ENCODE results near the gene TMSB4X.
"Not testable (repeated sequence)": the region's sequence is repeated elsewhere in the genome, so short reads cannot be mapped to it uniquely, and the experiment has no call there.

The TMSB4X gene

DNA sequence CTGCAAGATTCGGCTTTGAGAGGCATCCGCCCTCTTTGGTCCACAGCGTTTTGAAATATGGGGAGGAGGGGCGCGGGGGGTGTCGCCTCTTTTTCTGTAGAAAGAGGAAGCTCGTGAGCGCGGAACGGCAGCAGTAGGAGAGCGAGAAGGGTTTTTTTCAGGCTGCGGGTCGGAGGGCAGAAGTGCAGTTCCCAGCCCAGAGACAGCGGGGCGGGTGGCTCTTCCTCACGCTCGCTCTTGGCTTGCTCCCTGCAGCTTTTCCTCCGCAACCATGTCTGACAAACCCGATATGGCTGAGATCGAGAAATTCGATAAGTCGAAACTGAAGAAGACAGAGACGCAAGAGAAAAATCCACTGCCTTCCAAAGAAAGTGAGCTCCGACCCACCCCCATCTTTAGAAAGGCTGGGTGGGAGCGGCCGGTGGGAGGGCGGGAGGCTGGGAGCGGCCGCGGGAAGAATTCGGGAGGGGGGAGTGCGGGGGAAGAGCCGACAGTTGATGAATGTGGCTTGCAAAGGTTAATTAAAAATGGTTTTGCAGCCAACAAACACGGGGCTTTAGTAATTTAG lies 1.2 kb downstream of the TMSB4X start:
- DNase-seq (ENCODE audit: low read depth, low spot score) = peak; percentile 71

DNA sequence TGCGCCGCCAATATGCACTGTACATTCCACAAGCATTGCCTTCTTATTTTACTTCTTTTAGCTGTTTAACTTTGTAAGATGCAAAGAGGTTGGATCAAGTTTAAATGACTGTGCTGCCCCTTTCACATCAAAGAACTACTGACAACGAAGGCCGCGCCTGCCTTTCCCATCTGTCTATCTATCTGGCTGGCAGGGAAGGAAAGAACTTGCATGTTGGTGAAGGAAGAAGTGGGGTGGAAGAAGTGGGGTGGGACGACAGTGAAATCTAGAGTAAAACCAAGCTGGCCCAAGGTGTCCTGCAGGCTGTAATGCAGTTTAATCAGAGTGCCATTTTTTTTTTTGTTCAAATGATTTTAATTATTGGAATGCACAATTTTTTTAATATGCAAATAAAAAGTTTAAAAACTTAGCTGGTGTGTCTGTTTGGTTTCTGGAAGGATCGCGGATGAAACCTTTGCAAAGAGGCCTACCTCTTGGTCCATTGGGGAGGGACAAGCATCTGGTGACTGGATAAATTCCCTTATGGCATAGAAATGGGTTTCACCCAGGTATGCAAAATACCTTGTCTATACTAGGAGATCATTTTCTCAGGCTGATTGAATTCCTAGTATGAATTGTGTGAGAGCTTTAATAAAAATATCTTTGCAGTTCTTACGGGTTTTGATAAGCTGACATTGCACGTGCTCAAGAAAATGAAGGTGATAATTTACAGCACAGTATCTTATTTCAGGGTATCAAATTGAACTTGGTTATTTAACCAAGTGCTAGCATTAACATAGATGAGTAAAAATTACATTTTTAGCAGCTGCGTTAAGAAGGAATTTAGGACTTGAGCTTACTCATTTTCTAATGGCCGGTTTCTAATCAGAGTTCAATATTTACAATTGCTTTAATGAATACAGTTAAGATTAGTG lies 2.2 kb downstream of the TMSB4X start:
- DNase-seq (ENCODE audit: low read depth, low spot score) = not testable (repeated sequence)

GRCh38 chrX:12977761-12978204 lies 2.9 kb downstream of the TMSB4X start:
- DNase-seq (ENCODE audit: low read depth, low spot score) = no peak

- DNase-seq (ENCODE audit: low read depth, low spot score) = peak; percentile 78
Measured at GRCh38 chrX:12978205-12979025, 3.5 kb downstream of the TMSB4X start.

DNA sequence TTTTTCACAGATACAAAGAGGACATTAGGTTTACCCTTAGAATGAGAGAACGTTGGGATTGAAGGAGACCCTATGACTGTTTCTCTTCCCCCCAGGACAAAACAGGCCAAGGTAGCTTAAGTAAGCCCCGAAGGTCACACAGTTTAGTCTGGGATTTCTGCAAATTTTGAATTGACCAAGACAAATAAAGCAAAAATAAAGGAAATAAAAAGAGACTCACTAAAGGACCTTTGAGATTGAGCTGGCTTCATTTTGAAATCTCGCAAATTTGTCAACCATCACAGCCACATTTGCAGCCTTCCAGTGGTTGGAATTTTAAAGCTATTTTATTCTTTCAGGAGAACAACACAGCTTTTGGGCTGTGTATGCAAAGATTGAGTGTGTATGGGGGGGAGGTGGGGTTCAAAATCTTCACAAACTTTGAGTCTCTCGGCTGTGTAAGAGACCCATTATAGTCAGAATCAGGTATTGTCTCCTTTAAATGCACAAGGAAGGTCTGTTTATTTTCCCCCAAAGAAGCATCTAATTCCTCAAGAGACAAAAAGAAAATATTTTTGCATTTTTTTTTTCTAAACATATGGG lies 4.2 kb downstream of the TMSB4X start:
- no peak for DNase-seq (ENCODE audit: low read depth, low spot score)

GRCh38 chrX:12979616-12980015 lies 4.7 kb downstream of the TMSB4X start:
- DNase-seq (ENCODE audit: low read depth, low spot score) = no peak

DNA sequence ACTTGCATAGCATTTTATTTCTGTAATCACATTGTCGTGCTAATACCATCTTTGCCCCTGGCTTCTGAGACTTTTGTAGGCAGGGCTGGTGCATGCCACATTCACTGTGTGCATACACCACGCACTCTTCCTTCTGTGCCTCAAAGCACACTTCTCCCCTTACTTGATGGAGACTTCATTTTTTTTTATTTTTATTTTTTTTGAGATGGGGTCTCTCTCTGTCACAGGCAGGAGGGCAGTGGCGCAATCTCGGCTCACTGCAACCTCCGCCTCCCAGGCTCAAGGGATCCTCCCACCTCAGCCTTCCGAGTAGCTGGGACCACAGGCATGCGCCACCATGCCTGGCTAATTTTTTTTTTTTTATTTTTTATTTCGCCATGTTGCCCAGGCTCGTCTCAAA lies 5.1 kb downstream of the TMSB4X start:
- not testable (repeated sequence) for DNase-seq (ENCODE audit: low read depth, low spot score)

- no peak for DNase-seq (ENCODE audit: low read depth, low spot score)
Measured at GRCh38 chrX:12981880-12982279, 7.0 kb downstream of the TMSB4X start.

DNA sequence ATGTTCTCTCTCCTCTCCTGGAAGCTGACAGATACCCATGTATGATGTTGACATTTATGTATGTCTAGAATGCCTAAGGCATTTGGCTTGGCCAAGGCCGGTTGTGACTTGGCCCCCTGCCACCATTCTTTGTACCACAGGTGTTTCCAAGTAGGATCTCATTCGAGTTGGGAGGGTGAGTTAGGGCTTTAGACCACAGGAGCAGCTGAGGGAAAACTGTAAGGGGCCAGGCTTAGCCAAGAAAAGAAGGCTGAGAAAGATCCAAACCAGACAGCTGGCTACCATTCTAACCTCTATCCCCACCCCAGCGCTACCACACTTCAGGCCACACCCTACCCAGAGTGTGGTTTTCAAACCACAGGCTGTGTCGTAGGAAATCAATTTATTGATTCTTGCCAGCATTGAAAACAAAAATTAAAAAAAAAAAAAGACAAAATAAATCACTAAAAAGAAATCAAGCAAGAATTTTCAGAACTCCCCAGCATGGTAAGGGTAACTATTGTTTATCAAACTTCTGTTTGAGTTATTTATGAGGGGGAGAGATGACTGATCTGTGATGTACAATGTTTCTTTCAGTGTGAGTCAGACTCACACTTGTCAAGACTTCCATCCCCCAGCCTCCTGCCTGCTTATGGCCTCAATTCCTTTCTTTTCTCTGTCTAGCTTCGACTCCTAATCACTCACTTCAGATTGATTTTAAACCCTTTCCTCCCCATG lies 9.9 kb downstream of the TMSB4X start:
- DNase-seq (ENCODE audit: low read depth, low spot score) = peak; percentile 76

GRCh38 chrX:12985331-12985730 lies 10.4 kb downstream of the TMSB4X start:
- no peak for DNase-seq (ENCODE audit: low read depth, low spot score)

DNA sequence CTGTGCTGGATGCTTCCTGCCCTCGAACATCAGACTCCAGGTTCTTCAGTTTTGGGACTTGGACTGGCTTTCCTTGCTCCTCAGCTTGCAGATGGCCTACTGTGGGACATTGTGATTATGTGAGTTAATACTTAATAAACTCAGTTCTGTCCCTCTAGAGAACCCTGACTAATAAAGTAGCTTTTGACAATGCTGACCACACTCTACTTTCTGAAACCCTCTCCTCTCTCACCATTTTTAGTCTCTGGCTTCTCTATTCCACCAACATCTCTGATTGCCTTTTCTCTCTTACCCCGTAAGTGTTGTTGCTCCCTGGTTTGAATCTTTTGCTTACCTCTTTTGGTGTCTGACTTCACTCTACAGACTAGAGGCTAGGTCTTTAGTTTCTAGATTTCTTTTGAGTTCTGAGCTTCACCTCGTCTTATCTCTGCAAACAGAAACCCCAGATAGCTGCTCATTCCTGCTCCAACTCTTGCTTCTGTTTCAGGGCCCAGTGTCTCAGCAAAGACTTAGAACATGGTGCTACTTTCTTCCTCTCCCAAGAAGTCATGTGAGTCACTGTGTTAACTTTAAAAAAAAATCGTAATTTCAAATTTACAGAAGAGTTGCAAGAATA lies 11.4 kb downstream of the TMSB4X start:
- no peak for DNase-seq (ENCODE audit: low read depth, low spot score)

GRCh38 chrX:12986886-12987285 lies 12.0 kb downstream of the TMSB4X start:
- DNase-seq (ENCODE audit: low read depth, low spot score) = no peak

DNA sequence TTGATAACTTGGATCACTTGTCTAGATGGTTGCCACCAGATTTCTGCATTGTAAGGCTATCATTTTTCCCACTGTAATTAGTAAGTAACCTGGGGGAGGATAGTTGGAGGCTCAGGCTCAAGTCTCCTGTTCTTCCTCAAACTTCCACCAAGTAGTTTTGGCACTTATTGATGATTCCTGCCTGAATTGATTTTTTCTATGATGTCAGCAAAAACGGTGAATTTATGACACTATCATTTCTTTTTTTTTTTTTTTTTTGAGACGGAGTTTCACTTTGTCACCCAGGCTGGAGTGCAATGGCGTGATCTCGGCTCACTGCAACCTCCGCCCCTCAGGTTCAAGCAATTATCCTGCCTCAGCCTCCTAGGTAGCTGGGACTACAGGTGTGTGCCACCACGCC lies 12.4 kb downstream of the TMSB4X start:
- DNase-seq (ENCODE audit: low read depth, low spot score) = no peak

- DNase-seq (ENCODE audit: low read depth, low spot score) = no peak
Measured at GRCh38 chrX:12987900-12988594, 13.1 kb downstream of the TMSB4X start.

DNA sequence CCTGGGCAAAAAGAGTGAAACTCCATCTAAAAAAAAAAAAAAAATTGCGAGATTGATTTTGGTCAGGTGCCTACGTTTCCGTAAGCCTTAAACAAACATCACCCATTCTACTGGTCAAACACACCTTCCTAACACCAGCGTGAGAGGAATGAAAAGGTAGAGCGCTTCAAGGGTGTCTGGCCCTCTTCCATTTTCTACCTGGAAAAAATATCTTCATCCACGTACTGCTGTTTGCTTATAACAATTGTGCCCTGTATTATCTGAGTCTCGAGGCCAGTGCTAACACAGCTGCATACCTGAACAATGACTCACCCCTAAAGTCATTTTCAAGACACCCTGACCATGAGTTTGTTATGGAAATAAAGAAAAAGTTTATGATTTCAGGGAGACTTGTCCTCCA lies 13.9 kb downstream of the TMSB4X start:
- DNase-seq (ENCODE audit: low read depth, low spot score) = peak; percentile 72

- no peak for DNase-seq (ENCODE audit: low read depth, low spot score)
Measured at GRCh38 chrX:12989461-12989860, 14.6 kb downstream of the TMSB4X start.

- DNase-seq (ENCODE audit: low read depth, low spot score) = no peak
Measured at GRCh38 chrX:12991575-12991974, 16.7 kb downstream of the TMSB4X start.

DNA sequence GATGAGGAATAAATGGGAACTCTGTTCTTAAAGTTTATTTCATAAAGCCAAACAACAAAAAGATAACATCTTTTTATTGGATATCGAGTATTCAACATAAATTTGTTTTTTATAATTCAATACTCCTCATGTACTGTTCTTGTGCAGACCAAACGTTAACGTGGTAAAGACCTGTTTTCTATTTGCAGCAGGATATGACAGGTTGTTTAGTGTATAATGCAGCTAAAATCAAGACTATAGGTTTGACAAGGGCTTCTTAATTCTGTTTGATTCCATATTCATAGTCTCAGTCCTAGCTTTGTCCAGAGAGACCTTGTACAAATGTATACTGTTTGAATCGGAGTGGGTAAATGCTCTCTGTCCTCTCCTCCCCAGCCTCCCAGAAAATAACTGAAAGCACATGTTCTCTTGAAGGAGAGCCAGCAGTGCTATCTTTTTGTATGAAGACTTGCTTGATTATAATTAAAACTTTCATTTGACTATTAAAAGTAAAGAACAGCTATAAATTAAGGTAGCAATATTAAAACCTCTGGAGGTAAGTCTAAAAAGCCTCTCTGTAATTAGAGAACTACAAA lies 17.7 kb downstream of the TMSB4X start:
- DNase-seq (ENCODE audit: low read depth, low spot score) = no peak

- no peak for DNase-seq (ENCODE audit: low read depth, low spot score)
Measured at GRCh38 chrX:12993826-12994225, 18.9 kb downstream of the TMSB4X start.

DNA sequence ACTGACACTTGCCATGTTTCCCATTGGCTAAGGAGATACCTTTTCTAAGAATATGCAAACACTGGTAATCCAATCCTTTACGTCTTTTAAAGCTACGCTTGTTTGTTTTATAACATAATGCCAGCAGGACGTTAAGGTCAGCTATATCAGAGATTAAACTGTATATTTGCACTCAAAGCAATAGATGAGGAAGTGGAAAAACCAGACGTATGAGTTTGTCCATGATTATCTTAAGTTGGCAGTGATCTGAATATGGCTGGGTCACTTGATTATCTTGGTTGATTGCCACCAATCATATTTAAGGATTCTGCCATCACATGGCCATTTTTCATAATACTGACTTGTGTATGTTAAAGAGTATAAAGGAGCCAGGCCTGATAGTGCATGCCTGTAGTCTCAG lies 19.4 kb downstream of the TMSB4X start:
- DNase-seq (ENCODE audit: low read depth, low spot score) = no peak

Data from astrocyte of the hippocampus (primary cell).